AG10803 (cell line): ENCODE results near the gene NPSR1.
"Not testable (repeated sequence)": the region's sequence is repeated elsewhere in the genome, so short reads cannot be mapped to it uniquely, and the experiment has no call there.

Experiments used
- DNase-seq: peaks from one replicate; pipeline ENCODE4 v3.0.0; 2010; ENCODE audit warnings: low read depth
- H3K4me3 ChIP-seq: 2 replicates; pipeline ENCODE4 v1.5.1; 2011; ENCODE audit warnings: mild to moderate bottlenecking, low read length, control low read depth
- CTCF ChIP-seq: conservative IDR thresholded peaks from 2 replicates; pipeline ENCODE4 v1.5.1; 2011; ENCODE audit warnings: mild to moderate bottlenecking, low read length, control low read depth, inconsistent platforms

Gene NPSR1

GRCh38 chr7:34657632-34658268 is at the start of gene NPSR1:
Gene NPSR1, plus strand, starts transcription at chr7:34658218. Its CDS starts 195 bp downstream, at chr7:34658413.
- no peak within 1 kb of the TSS for H3K4me3 ChIP-seq
- no peak for DNase-seq
- no peak for TF ChIP-seq CTCF

GRCh38 chr7:34612661-34613060 is 45.4 kb upstream of the NPSR1 start:
- TF ChIP-seq CTCF, result no peak
- no peak overlapping the region for H3K4me3 ChIP-seq
- DNase-seq, result peak; percentile 43

- no peak for DNase-seq
- TF ChIP-seq CTCF, result no peak
- H3K4me3 ChIP-seq, result no peak overlapping the region
Observed at GRCh38 chr7:34620425-34620824, 37.6 kb upstream of the NPSR1 start.

GRCh38 chr7:34622182-34622581 is 35.8 kb upstream of the NPSR1 start:
- no peak for TF ChIP-seq CTCF
- DNase-seq, result no peak
- no peak overlapping the region for H3K4me3 ChIP-seq

GRCh38 chr7:34622771-34623250 is 35.2 kb upstream of the NPSR1 start:
- no peak overlapping the region for H3K4me3 ChIP-seq
- no peak for TF ChIP-seq CTCF
- DNase-seq, result no peak

GRCh38 chr7:34628618-34629017 is 29.4 kb upstream of the NPSR1 start:
- H3K4me3 ChIP-seq, DNase-seq: not testable (repeated sequence)

GRCh38 chr7:34652809-34653208 is 5.2 kb upstream of the NPSR1 start:
- H3K4me3 ChIP-seq, result no peak overlapping the region

More at GRCh38 chr7:34652809-34653208, 5.2 kb upstream of the NPSR1 start:
- TF ChIP-seq CTCF, result no peak
- DNase-seq, result peak; percentile 49
